Ovary (tissue), 9 donors: ENCODE measurements around the gene CACNA1A. TPM values are rescaled to one million over a fixed set of nuclear protein-coding genes. Genes with fewer than 3 reads are reported as not detected.

Source experiments
- DNase-seq, 5 donors: peaks; one replicate each; pipeline ENCODE4 v3.0.0-alpha.2; 2019 to 2020
- H3K27ac ChIP-seq, 2 donors: fragments of 200-600 bp; one replicate each; pipeline versions ENCODE4 v1.5.1 to v1.8.0; 2019 to 2022
- H3K27me3 ChIP-seq: fragments of 200-600 bp; one replicate; pipeline ENCODE4 v1.8.0; 2022
- H3K36me3 ChIP-seq: fragments of 200-600 bp; sonication (generic); one replicate; pipeline ENCODE4 v1.5.1; 2019
- H3K4me1 ChIP-seq: one replicate; pipeline ENCODE4 v1.8.1; 2013; ENCODE audit warnings: mild to moderate bottlenecking, moderate library complexity; ENCODE audit not compliant: insufficient read depth
- H3K4me3 ChIP-seq: fragments of 200-600 bp; sonication (generic); one replicate; pipeline ENCODE4 v1.5.1; 2017
- H3K9me3 ChIP-seq, 2 donors: fragments of 200-600 bp in 1 of 2; sonication (generic) in 1 of 2; one replicate each; pipeline versions ENCODE4 v1.5.1 to v1.8.1; 2013 to 2019; ENCODE audit warnings: mild to moderate bottlenecking in 1 of 2, moderate library complexity in 1 of 2
- EP300 ChIP-seq: sonication (generic); formaldehyde crosslinking; IDR thresholded peaks from one replicate; pipeline ENCODE4 v1.6.1; 2017; ENCODE audit warnings: antibody characterized with exemption
- POLR2A ChIP-seq: fragments of 450-650 bp; IDR thresholded peaks from one replicate; pipeline ENCODE4 v1.6.1; 2017; ENCODE audit warnings: antibody characterized with exemption, mild to moderate bottlenecking, moderate library complexity
- whole genome bisulfite sequencing, 3 donors: extraction: QIAGEN DNeasy Blood & Tissue Kit in 1 of 3; methylation state at CpG; one replicate each; pipeline versions ENCODE4 v1.1.5 to v1.1.7; 2013 to 2017; 5-methylcytosine and 5-hydroxymethylcytosine counted together
- intact Hi-C, 4 donors: fragments of 100-400 bp; cut with DNase I; formaldehyde crosslinking; loops; one replicate each; pipeline versions ENCODE4 v1.11.0 to v1.15.1; 2022 to 2023
- polyA plus RNA-seq, 2 donors: library from polyadenylated mRNA; stranded (reverse); fragments of 200-250 nt in 1 of 2; fragments of 350-450 nt in 1 of 2; fragmentation: Illumina TruSeq in 1 of 2; extraction: RNeasy Lipid Tissue Mini Kit (QIAGEN cat#74804) in 1 of 2; gene quantifications; one replicate each; pipeline ENCODE4 v1.2.3, GENCODE V29; 2013 to 2014
- total RNA-seq, 7 donors: library from RNA; depleted of rRNA in 2 of 7; stranded (reverse); fragments of >200 nt in 2 of 7; fragmentation: NEBNext Ultra II Directional in 3 of 7; extraction: Animal tissue kit (Norgen Biotek cat#: 25700) in 3 of 7; gene quantifications; one replicate each; pipeline versions ENCODE4 v1.1.0 to v1.2.4, GENCODE V29; 2016 to 2023
- TF ChIP-seq, protein P1 (sequence below), 3 donors: fragments of 450-650 bp in 2 of 3; fragments of 200-600 bp in 1 of 3; IDR thresholded peaks; one replicate each; pipeline versions ENCODE4 v1.5.1 to v1.8.0; 2016 to 2022; ENCODE audit warnings: antibody characterized with exemption in 3 of 3, mild to moderate bottlenecking in 1 of 3
- donor health status: DM: no; HTN: no; CAD: no; lungs with moderate emphysema.
- donor health status: DM: no; HTN: no; CAD: no.
- donor health status: Bipolar disorder and iron deficiency.
- donor health status: DM: yes; HTN: yes; CAD: no.
- donor health status: DM: no; HTN: no; CAD: no.
- donor health status: DM: yes; HTN: yes; CAD: no.

CACNA1A gene
- total and polyA plus RNA-seq, 9 donors = 0.60 to 3.3 (median 1.6) TPM

GRCh38 chr19:13382633-13382938 lies 123.7 kb downstream of the CACNA1A start:
- TF ChIP-seq EP300 = no peak
- TF ChIP-seq, protein P1, sequence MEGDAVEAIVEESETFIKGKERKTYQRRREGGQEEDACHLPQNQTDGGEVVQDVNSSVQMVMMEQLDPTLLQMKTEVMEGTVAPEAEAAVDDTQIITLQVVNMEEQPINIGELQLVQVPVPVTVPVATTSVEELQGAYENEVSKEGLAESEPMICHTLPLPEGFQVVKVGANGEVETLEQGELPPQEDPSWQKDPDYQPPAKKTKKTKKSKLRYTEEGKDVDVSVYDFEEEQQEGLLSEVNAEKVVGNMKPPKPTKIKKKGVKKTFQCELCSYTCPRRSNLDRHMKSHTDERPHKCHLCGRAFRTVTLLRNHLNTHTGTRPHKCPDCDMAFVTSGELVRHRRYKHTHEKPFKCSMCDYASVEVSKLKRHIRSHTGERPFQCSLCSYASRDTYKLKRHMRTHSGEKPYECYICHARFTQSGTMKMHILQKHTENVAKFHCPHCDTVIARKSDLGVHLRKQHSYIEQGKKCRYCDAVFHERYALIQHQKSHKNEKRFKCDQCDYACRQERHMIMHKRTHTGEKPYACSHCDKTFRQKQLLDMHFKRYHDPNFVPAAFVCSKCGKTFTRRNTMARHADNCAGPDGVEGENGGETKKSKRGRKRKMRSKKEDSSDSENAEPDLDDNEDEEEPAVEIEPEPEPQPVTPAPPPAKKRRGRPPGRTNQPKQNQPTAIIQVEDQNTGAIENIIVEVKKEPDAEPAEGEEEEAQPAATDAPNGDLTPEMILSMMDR (IDR thresholded peaks at IDR 0.05) = no peak
- no peak for TF ChIP-seq POLR2A
- intact Hi-C loops = no loop called here

GRCh38 chr19:13381827-13382632 lies 124.2 kb downstream of the CACNA1A start:
- H3K27me3 ChIP-seq = no peaks in the 10 kb centered on the region
- WGBS, 3 donors = 19 to 30% (median 26%) methylated on average over 9 of the region's 9 CpGs
- H3K9me3 ChIP-seq = no peaks in the 10 kb centered on the region
- no peak for DNase-seq
- TF ChIP-seq EP300 (no peak), POLR2A (no peak)
- TF ChIP-seq, protein P1 (IDR thresholded peaks at IDR 0.05) = no peak
- no peak overlapping the region for H3K27ac ChIP-seq
- H3K4me3 ChIP-seq = no peak overlapping the region
- intact Hi-C loops = no loop called here
- H3K4me1 ChIP-seq = no peaks in the 10 kb centered on the region
- H3K36me3 ChIP-seq = no peaks in the 10 kb centered on the region

More at GRCh38 chr19:13382633-13382938, 123.7 kb downstream of the CACNA1A start:
- no peak for DNase-seq
- Histone ChIP-seq H3K4me3 (no peak overlapping the region), H3K27ac (no peak overlapping the region), H3K4me1 (no peaks in the 10 kb centered on the region), H3K36me3 (no peaks in the 10 kb centered on the region), H3K9me3 (no peaks in the 10 kb centered on the region), H3K27me3 (no peaks in the 10 kb centered on the region)
- 56 to 62% (median 61%) methylated on average over 4 of the region's 4 CpGs for WGBS, 3 donors

GRCh38 chr19:13376537-13376936 lies 129.7 kb downstream of the CACNA1A start:
- H3K4me3 ChIP-seq = no peak overlapping the region
- intact Hi-C loops = no loop called here
- H3K4me1 ChIP-seq = no peaks in the 10 kb centered on the region
- no peak for DNase-seq
- H3K9me3 ChIP-seq = no peaks in the 10 kb centered on the region
- no peaks in the 10 kb centered on the region for H3K27me3 ChIP-seq
- H3K36me3 ChIP-seq = no peaks in the 10 kb centered on the region
- H3K27ac ChIP-seq = no peak overlapping the region
- TF ChIP-seq, protein P1 (IDR thresholded peaks at IDR 0.05) = no peak
- TF ChIP-seq EP300 (no peak), POLR2A (no peak)

DNA sequence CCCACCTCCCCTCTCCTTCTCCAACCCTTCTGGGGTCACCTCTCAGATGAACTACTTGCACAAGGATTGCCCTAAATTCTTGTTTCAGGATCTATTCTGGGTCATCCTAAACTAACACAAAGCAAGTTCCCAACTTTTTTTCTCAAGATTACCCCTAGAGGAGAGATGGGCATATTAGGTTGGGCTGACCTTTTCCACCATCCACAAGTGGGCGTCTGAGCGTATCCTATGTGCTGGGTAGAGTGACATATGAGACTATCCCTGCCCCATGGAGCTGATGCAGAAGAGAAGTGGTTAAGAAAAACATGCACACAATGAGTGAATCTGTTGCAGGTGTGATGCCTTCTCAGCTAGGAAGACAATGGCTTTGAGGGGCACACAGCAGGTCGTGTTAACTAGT lies 132.7 kb downstream of the CACNA1A start:
- 60 to 64% (median 60%) methylated on average over 3 of the region's 3 CpGs for WGBS, 3 donors
- Histone ChIP-seq H3K4me1 (no peaks in the 10 kb centered on the region), H3K36me3 (no peaks in the 10 kb centered on the region), H3K27ac (no peak overlapping the region), H3K4me3 (no peak overlapping the region), H3K9me3 (no peaks in the 10 kb centered on the region), H3K27me3 (no peaks in the 10 kb centered on the region)
- no peak for DNase-seq
- intact Hi-C loops = no loop called here
- TF ChIP-seq, protein P1 (IDR thresholded peaks at IDR 0.05) = no peak
- no peak for TF ChIP-seq EP300
- no peak for TF ChIP-seq POLR2A
